Lung (tissue), 12 donors: Measurements from ENCODE around the gene PTPRN2. TPM values are rescaled to one million over a fixed set of nuclear protein-coding genes. Genes with fewer than 3 reads are reported as not detected.

ENCODE experiments used
- ATAC-seq: fragments of 200-7000 bp; cut with Tn5 transposase; one replicate; pipeline ENCODE4 v1.9.1; 2020; ENCODE audit warnings: moderate number of reproducible peaks; ENCODE audit not compliant: insufficient read depth, low FRiP score
- DNase-seq, 3 donors: peaks; one replicate each; pipeline ENCODE4 v3.0.0-alpha.2; 2013 to 2017
- H3K27ac ChIP-seq, 2 donors: one replicate each; pipeline ENCODE4 v1.5.1; 2013; ENCODE audit warnings: mild to moderate bottlenecking in 2 of 2, moderate library complexity in 2 of 2, control low read depth in 1 of 2, inconsistent platforms in 1 of 2, low read depth in 1 of 2, low read length in 1 of 2
- H3K27me3 ChIP-seq, 3 donors: one replicate each; pipeline ENCODE4 v1.5.1; 2013; ENCODE audit warnings: low read length in 2 of 3; ENCODE audit not compliant: control insufficient read depth in 3 of 3, insufficient read depth in 3 of 3
- H3K36me3 ChIP-seq, 4 donors: one replicate each; pipeline ENCODE4 v1.5.1; 2013; ENCODE audit warnings: low read length in 4 of 4, mild to moderate bottlenecking in 1 of 4, moderate library complexity in 1 of 4; ENCODE audit not compliant: control insufficient read depth in 4 of 4, insufficient read depth in 4 of 4
- H3K4me1 ChIP-seq, 5 donors: one replicate each; pipeline ENCODE4 v1.5.1; 2013; ENCODE audit warnings: low read length in 5 of 5, mild to moderate bottlenecking in 2 of 5, moderate library complexity in 1 of 5; ENCODE audit not compliant: control insufficient read depth in 5 of 5, insufficient read depth in 5 of 5
- H3K4me3 ChIP-seq: one replicate; pipeline ENCODE4 v1.5.1; 2013; ENCODE audit warnings: mild to moderate bottlenecking, control low read depth, moderate library complexity
- H3K9ac ChIP-seq, 2 donors: one replicate each; pipeline ENCODE4 v1.5.1; 2013; ENCODE audit warnings: low read length in 2 of 2, control low read depth in 1 of 2; ENCODE audit not compliant: insufficient read depth in 1 of 2
- H3K9me3 ChIP-seq, 4 donors: one replicate each; pipeline ENCODE4 v1.5.1; 2013; ENCODE audit warnings: low read length in 3 of 4, mild to moderate bottlenecking in 1 of 4, moderate library complexity in 1 of 4; ENCODE audit not compliant: control insufficient read depth in 4 of 4, insufficient read depth in 3 of 4
- WGBS, 2 donors: extraction: QIAGEN DNeasy Blood & Tissue Kit; methylation state at CpG; one replicate each; pipeline ENCODE4 v1.1.7; 2013; 5-methylcytosine and 5-hydroxymethylcytosine counted together
- polyA plus RNA-seq, 2 donors: library from polyadenylated mRNA; stranded (reverse); fragments of 200-250 nt; gene quantifications; one replicate each; pipeline ENCODE4 v1.2.1, GENCODE V29; 2013
- total RNA-seq, 2 donors: library from RNA; depleted of rRNA in 1 of 2; stranded (reverse); fragments of >200 nt in 1 of 2; gene quantifications; one replicate each; pipeline ENCODE4 v1.2.1, GENCODE V29; 2014 to 2021
- TF ChIP-seq, protein P1 (sequence below): IDR thresholded peaks from 2 replicates; pipeline ENCODE4 v1.5.1; 2012; ENCODE audit warnings: mild to moderate bottlenecking; ENCODE audit errors: control extremely low read depth, extremely low read depth
- donor health status: control.
- donor health status: control.
- donor health status: Bipolar disorder and iron deficiency.
- donor health status: healthy.
- donor health status: DM: yes; HTN: yes; CAD: no.

Gene PTPRN2
- total and polyA plus RNA-seq, 4 donors: 2.1 to 7.4 (median 4.4) TPM

DNA sequence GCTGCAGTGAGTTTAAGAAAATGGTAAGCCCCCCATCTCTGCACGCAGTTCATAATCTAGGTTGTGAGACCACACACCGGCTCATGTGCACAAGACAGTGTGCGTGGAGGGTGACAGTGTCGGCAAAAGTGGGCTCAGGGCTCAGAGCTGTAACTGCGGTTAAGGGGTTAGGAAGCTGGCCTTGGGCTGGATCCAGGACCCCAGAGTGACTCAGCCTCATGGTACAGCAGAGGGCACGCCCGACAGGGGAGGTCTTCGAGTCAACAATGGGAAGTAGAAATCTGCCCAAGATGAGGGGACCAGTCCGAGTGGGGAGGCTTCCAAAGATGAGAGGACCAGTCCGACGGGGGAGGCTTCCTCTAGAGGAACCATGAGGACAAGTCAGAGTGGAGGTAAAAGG is 813.1 kb downstream of the PTPRN2 start:
- H3K36me3 ChIP-seq: no peaks in the 10 kb centered on the region
- no peak for DNase-seq
- no peaks in the 10 kb centered on the region for H3K4me1 ChIP-seq
- peaks cover 0 to 18% (median 0%) of the 10 kb centered on the region in 4 donors for H3K9me3 ChIP-seq
- H3K27me3 ChIP-seq: peaks cover 0 to 10% (median 0%) of the 10 kb centered on the region in 3 donors
- H3K4me3 ChIP-seq: no peak overlapping the region
- 87 to 90% methylated on average over 11 of the region's 11 CpGs for WGBS, 2 donors
- no peak overlapping the region for H3K27ac ChIP-seq
- no peak overlapping the region for H3K9ac ChIP-seq
- no peak for ATAC-seq
- TF ChIP-seq, protein P1, sequence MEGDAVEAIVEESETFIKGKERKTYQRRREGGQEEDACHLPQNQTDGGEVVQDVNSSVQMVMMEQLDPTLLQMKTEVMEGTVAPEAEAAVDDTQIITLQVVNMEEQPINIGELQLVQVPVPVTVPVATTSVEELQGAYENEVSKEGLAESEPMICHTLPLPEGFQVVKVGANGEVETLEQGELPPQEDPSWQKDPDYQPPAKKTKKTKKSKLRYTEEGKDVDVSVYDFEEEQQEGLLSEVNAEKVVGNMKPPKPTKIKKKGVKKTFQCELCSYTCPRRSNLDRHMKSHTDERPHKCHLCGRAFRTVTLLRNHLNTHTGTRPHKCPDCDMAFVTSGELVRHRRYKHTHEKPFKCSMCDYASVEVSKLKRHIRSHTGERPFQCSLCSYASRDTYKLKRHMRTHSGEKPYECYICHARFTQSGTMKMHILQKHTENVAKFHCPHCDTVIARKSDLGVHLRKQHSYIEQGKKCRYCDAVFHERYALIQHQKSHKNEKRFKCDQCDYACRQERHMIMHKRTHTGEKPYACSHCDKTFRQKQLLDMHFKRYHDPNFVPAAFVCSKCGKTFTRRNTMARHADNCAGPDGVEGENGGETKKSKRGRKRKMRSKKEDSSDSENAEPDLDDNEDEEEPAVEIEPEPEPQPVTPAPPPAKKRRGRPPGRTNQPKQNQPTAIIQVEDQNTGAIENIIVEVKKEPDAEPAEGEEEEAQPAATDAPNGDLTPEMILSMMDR: no peak

DNA sequence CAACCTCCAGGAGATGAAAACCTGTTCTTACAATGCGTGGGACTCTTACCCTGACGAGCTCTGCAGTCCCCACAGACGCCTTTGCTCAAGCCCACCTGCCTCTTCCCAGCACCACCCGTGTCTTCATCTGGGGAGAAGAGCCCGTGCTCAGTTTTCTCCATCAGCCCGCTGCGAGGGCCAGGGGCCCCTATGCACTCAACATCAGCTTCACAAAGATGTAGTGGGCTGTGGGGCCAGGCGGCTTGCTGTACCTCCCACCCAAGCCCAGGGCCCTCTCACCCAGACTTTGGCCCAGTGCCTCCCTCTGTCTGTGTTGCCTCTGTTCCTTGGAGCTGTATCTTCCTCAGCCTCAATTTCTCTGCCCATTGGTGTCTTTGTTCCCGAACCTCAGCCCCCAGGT is 814.3 kb downstream of the PTPRN2 start:
- 82 to 91% methylated on average over 9 of the region's 9 CpGs for WGBS, 2 donors
- ATAC-seq (no peak), DNase-seq (no peak)
- H3K27ac ChIP-seq: no peak overlapping the region
- TF ChIP-seq, protein P1: no peak
- peaks cover 0 to 12% (median 4%) of the 10 kb centered on the region in 3 donors for H3K27me3 ChIP-seq
- no peaks in the 10 kb centered on the region for H3K4me1 ChIP-seq
- no peak overlapping the region for H3K4me3 ChIP-seq
- H3K36me3 ChIP-seq: no peaks in the 10 kb centered on the region
- H3K9ac ChIP-seq: no peak overlapping the region
- peaks cover 0 to 22% (median 0%) of the 10 kb centered on the region in 4 donors for H3K9me3 ChIP-seq

DNA sequence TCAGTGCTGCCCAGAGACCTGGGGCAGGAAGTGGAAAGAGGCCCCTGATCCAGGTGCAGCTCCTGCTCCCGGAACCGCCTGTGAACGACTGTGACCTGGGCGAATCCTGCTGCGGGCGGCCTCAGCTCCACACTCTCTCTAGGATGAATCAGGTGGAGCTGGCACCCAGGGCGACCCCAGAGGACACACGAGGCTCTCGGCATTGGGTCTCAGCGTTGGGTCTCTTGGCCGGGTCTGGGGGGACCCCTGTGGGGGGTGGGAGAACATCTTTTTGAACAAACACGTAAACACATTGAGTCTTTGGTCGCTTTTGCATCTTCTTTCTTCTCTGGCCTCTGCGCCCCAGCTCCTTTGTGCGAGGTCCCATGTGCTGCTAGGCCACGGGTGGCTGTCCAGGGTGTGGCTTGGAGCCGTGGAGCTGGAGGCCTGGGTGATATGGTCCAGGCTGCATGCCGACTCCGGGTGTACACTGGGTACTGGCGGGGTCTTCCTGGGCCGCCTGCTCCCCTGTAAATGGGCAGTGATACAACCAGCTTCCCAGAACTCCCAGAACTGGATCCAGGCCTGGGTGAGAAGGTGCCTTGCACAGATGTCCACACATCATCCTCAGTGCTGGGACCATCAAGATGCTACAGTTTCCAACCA is 815.0 kb downstream of the PTPRN2 start:
- H3K4me3 ChIP-seq: no peak overlapping the region
- DNase-seq (no peak), ATAC-seq (no peak)
- no peak overlapping the region for H3K9ac ChIP-seq
- TF ChIP-seq, protein P1: no peak
- WGBS, 2 donors: 90 to 91% methylated on average over 21 of the region's 21 CpGs
- peaks cover 0 to 23% (median 0%) of the 10 kb centered on the region in 4 donors for H3K9me3 ChIP-seq
- H3K36me3 ChIP-seq: no peaks in the 10 kb centered on the region
- H3K27ac ChIP-seq: no peak overlapping the region
- H3K27me3 ChIP-seq: peaks cover 0 to 9% (median 4%) of the 10 kb centered on the region in 3 donors
- H3K4me1 ChIP-seq: no peaks in the 10 kb centered on the region
